Osteocyte (in vitro differentiated cells): ENCODE measurements around the gene RASGEF1C. TPM values are rescaled to one million over a fixed set of nuclear protein-coding genes. Genes with fewer than 3 reads are reported as not detected.
A peak's percentile ranks its signal among the peaks of the same experiment; 100 is the strongest.

Source experiments
- DNase-seq: peaks from one replicate; pipeline ENCODE4 v3.0.0; 2021; ENCODE audit warnings: mixed read lengths; ENCODE audit not compliant: unreplicated experiment; ENCODE audit errors: extremely low spot score
- H3K27ac Mint-ChIP-seq: one replicate; pipeline ENCODE4 v1.8.0; 2021; ENCODE audit warnings: mild to moderate bottlenecking, mixed read lengths; ENCODE audit not compliant: unreplicated experiment
- H3K27me3 Mint-ChIP-seq: one replicate; pipeline ENCODE4 v1.8.0; 2021; ENCODE audit warnings: mixed read lengths; ENCODE audit not compliant: unreplicated experiment
- H3K36me3 Mint-ChIP-seq: one replicate; pipeline ENCODE4 v1.8.0; 2021; ENCODE audit warnings: mixed read lengths; ENCODE audit not compliant: unreplicated experiment
- H3K4me1 Mint-ChIP-seq: one replicate; pipeline ENCODE4 v1.8.0; 2021; ENCODE audit warnings: mixed read lengths; ENCODE audit not compliant: unreplicated experiment
- H3K4me3 Mint-ChIP-seq: one replicate; pipeline ENCODE4 v1.8.0; 2021; ENCODE audit warnings: mild to moderate bottlenecking, moderate library complexity, mixed read lengths; ENCODE audit not compliant: unreplicated experiment
- H3K9me3 Mint-ChIP-seq: one replicate; pipeline ENCODE4 v1.8.0; 2021; ENCODE audit warnings: mixed read lengths; ENCODE audit not compliant: unreplicated experiment
- total RNA-seq: library from RNA; stranded (reverse); gene quantifications from 2 replicates; pipeline ENCODE4 v1.2.1, GENCODE V29; 2021
- TF ChIP-seq, protein P1 (sequence below): fragments of 200-600 bp; sonication (generic); IDR thresholded peaks from 2 replicates; pipeline ENCODE4 v1.5.0; 2021; ENCODE audit warnings: antibody characterized with exemption, mild to moderate bottlenecking, moderate library complexity

RASGEF1C gene
- total RNA-seq, 1 donor from 2014 or later, result not detected

DNA sequence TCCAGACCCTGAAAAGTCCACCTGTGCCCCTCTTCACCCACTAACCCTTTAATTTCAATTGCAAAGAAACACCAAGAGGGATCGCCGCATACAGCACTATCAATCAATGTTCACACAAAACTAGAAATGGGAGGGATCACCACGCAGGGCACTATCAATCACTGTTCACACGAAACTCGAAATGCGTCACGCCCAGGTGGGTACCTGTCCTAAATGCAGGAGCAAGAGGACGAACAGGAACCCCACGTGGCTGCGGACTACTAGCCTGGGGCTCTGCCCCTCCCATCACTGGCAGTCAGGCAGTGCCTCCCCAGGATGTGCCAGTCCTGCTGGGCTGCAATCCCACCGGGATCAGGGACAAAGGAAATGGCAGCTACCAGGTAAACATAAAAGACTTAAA, 28.2 kb downstream of the RASGEF1C start:
- Mint-ChIP-seq H3K27me3 (peaks cover 2% of the 10 kb centered on the region), H3K27ac (no peak overlapping the region), H3K4me1 (peaks cover 7% of the 10 kb centered on the region), H3K9me3 (peaks cover 6% of the 10 kb centered on the region), H3K4me3 (no peak overlapping the region), H3K36me3 (no peaks in the 10 kb centered on the region)
- peak; percentile 80 for DNase-seq
- TF ChIP-seq, protein P1, sequence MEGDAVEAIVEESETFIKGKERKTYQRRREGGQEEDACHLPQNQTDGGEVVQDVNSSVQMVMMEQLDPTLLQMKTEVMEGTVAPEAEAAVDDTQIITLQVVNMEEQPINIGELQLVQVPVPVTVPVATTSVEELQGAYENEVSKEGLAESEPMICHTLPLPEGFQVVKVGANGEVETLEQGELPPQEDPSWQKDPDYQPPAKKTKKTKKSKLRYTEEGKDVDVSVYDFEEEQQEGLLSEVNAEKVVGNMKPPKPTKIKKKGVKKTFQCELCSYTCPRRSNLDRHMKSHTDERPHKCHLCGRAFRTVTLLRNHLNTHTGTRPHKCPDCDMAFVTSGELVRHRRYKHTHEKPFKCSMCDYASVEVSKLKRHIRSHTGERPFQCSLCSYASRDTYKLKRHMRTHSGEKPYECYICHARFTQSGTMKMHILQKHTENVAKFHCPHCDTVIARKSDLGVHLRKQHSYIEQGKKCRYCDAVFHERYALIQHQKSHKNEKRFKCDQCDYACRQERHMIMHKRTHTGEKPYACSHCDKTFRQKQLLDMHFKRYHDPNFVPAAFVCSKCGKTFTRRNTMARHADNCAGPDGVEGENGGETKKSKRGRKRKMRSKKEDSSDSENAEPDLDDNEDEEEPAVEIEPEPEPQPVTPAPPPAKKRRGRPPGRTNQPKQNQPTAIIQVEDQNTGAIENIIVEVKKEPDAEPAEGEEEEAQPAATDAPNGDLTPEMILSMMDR, result no peak

DNA sequence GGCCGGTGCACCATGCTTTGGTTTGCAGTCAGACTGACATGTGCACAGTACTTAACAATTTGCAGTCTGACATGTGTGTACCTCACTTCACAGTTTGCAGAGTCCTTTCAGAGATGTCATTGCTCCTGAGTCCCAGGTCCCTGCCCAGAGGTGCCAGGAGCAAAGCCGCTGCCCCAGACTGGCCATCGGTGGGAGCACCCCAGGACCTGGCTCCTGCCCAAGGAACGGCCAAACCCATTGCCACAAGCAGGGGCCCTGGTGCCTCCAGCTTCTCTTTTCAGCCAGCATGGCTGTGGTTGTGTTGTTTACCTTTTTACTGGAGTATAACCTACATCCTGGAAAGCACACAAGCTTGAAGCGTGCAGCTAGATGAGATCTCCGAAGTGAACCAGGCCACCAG, 28.6 kb downstream of the RASGEF1C start:
- no peak for DNase-seq

DNA sequence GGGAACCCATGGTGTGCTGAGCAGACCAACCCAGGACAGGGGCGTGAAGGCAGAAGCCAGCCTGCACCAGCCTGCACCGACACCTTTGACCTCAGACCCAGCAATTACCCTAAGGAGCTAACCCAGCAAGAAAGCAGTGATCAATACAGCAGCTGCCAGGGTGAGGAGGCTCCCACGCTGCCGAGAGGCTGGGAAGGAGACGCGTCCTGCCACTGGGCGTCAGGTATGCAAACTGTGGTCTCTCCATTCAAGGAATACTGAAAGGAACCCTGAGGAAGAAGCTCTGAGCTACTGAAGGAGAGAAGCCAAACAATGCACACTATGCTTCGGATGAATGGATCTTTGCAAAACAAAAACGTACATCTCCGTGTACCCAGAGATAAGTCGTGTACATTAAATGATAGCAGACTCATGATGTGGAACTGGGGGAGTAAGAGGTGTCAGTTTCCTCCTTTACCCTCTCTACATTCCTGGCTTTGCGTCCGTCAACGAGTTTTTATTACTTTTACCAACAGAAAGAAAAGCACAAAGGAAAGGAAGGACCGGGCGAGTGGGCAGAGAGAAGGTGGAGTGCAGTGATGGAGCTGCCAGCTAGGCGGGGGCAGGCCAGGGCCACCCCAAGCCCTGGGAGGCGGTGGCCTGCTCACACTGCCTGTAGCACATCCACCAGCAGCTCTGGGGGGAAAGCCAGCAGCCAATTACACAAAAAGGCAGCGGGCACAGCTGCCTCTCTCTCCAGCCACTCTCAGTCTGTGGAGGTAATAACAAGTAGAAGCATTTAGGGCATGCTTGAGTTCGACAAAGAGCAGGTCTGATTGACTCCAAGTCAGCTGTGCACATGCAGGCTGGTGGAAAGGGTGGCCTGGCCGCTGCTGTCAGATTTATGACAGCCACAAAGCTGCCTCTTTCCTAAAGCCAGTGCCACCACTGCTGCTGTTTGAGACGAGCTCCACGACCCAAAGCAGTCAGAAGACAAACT, 29.3 kb downstream of the RASGEF1C start:
- Mint-ChIP-seq H3K4me1 (peaks cover 7% of the 10 kb centered on the region), H3K27ac (no peak overlapping the region), H3K4me3 (no peak overlapping the region), H3K36me3 (no peaks in the 10 kb centered on the region), H3K27me3 (peaks cover 2% of the 10 kb centered on the region), H3K9me3 (peaks cover 6% of the 10 kb centered on the region)
- peak; percentile 81 for DNase-seq
- TF ChIP-seq, protein P1, result no peak

More for the DNA sequence above, 28.6 kb downstream of the RASGEF1C start:
- Mint-ChIP-seq H3K4me1 (peaks cover 7% of the 10 kb centered on the region), H3K9me3 (peaks cover 6% of the 10 kb centered on the region), H3K27me3 (peaks cover 2% of the 10 kb centered on the region), H3K4me3 (no peak overlapping the region), H3K27ac (no peak overlapping the region), H3K36me3 (no peaks in the 10 kb centered on the region)
- TF ChIP-seq, protein P1, result no peak

DNA sequence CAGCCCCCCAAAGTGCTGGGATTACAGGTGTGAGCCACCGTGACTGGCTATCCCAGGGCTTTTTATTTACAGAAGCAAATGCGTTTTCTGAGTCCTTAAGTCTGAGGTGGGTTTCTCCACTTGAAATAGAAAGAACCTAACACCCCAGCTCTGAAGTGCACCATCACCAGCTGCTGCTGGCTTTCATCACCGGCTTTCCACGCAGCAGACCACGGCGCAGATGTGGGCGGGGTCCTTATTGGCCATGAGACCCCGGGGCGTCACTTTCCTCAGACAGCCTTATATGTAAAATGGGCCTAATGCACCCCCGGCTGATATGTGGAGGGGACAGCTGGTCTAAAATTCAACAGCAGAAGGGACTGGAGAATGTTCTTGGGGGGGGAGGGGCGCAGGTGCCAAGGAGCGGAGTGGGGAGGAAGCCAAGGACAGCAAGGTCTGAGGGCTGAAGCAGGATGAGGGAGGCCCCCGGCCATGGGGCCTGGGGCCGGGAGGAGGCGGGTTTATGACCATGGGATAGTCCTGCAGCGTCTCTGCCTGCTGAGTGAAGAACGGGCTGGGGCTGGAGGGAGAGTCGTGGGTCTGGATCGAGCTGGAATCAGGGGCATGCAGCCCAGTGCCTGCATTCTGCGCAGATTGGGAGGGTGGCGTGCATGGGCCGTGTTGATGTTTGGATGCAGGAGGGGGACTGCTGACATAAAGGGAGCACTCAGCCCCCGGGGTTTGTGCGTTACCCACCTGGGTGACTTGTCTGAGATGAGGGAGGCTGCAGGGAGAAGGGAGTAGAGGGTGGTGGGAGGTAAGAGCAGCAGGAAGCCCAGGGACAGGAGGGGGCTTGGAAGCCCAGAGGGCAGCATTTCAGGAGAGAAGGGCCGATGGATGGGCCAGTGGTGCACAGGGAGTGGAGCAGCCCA, 30.2 kb downstream of the RASGEF1C start:
- Mint-ChIP-seq H3K9me3 (peaks cover 6% of the 10 kb centered on the region), H3K4me3 (no peak overlapping the region), H3K27me3 (peaks cover 2% of the 10 kb centered on the region)

More for the DNA sequence above, 30.2 kb downstream of the RASGEF1C start:
- TF ChIP-seq, protein P1, result no peak
- Mint-ChIP-seq H3K4me1 (peaks cover 7% of the 10 kb centered on the region), H3K36me3 (no peaks in the 10 kb centered on the region), H3K27ac (no peak overlapping the region)
- DNase-seq, result peak; percentile 77
